ENCODE data around the gene TYW5. TPM values are rescaled to one million over a fixed set of nuclear protein-coding genes. Genes with fewer than 3 reads are reported as not detected.

The TYW5 gene
- total RNA-seq, 2 donors from 2014 or later: 7.6 to 8.1 TPM

DNA sequence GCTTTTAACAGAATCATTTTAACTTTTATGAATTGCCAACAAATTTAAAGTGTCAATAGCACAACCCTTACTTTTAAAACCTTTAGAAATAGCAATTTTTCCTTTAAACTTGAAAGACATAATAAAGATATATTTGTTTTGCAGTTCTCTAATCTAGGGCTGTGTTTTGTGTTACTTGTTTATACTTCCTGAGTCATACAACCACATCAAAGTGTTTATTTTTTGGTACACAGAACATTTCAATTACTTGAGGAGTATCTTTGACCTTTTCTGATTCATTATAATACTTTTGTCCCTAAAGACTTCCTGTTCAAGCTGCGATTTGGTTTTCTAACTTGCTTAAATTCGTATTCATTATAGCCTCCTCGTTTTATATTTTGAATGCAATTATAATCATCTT is 21.8 kb downstream of the TYW5 start:
- Histone ChIP-seq H3K9me3 (no peaks in the 10 kb centered on the region), H3K9ac (ENCODE audit: low read depth in 2 of 2, low read length in 2 of 2) (no peak overlapping the region), H3K36me3 (no peaks in the 10 kb centered on the region), H3K27me3 (no peaks in the 10 kb centered on the region), H3K27ac (no peak overlapping the region), H3K4me3 (no peak overlapping the region), H3K4me1 (peaks cover 5% of the 10 kb centered on the region)
- intact Hi-C loops (cut with DNase I): no loop called here
- TF ChIP-seq, protein P1, sequence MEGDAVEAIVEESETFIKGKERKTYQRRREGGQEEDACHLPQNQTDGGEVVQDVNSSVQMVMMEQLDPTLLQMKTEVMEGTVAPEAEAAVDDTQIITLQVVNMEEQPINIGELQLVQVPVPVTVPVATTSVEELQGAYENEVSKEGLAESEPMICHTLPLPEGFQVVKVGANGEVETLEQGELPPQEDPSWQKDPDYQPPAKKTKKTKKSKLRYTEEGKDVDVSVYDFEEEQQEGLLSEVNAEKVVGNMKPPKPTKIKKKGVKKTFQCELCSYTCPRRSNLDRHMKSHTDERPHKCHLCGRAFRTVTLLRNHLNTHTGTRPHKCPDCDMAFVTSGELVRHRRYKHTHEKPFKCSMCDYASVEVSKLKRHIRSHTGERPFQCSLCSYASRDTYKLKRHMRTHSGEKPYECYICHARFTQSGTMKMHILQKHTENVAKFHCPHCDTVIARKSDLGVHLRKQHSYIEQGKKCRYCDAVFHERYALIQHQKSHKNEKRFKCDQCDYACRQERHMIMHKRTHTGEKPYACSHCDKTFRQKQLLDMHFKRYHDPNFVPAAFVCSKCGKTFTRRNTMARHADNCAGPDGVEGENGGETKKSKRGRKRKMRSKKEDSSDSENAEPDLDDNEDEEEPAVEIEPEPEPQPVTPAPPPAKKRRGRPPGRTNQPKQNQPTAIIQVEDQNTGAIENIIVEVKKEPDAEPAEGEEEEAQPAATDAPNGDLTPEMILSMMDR (IDR thresholded peaks at IDR 0.05): no peak
- DNase-seq: no peak

- H3K27ac ChIP-seq: no peak overlapping the region
- TF ChIP-seq, protein P1 (IDR thresholded peaks at IDR 0.05): no peak
- DNase-seq: no peak
- H3K4me3 ChIP-seq: no peak overlapping the region
- H3K9me3 ChIP-seq: no peaks in the 10 kb centered on the region
- intact Hi-C loops (cut with DNase I): no loop called here
- peaks cover 5% of the 10 kb centered on the region for H3K4me1 ChIP-seq
- no peak overlapping the region for H3K9ac ChIP-seq (ENCODE audit: low read depth in 2 of 2, low read length in 2 of 2)
- no peaks in the 10 kb centered on the region for H3K27me3 ChIP-seq
- H3K36me3 ChIP-seq: no peaks in the 10 kb centered on the region
These were observed 22.9 kb downstream of the TYW5 start for GRCh38 chr2:199932312-199932855.

- no peaks in the 10 kb centered on the region for H3K9me3 ChIP-seq
- H3K9ac ChIP-seq (ENCODE audit: low read depth in 2 of 2, low read length in 2 of 2): no peak overlapping the region
- H3K27me3 ChIP-seq: no peaks in the 10 kb centered on the region
- H3K4me1 ChIP-seq: peaks cover 5% of the 10 kb centered on the region
- H3K27ac ChIP-seq: no peak overlapping the region
- DNase-seq: no peak
- TF ChIP-seq, protein P1 (IDR thresholded peaks at IDR 0.05): no peak
- no peak overlapping the region for H3K4me3 ChIP-seq
- intact Hi-C loops (cut with DNase I): no loop called here
- H3K36me3 ChIP-seq: no peaks in the 10 kb centered on the region
These were observed 26.0 kb downstream of the TYW5 start for GRCh38 chr2:199929262-199929661.

- no peaks in the 10 kb centered on the region for H3K36me3 ChIP-seq
- H3K9me3 ChIP-seq: no peaks in the 10 kb centered on the region
- H3K4me3 ChIP-seq: no peak overlapping the region
- intact Hi-C loops (cut with DNase I): no loop called here
- peaks cover 5% of the 10 kb centered on the region for H3K4me1 ChIP-seq
- no peak overlapping the region for H3K27ac ChIP-seq
- TF ChIP-seq, protein P1 (IDR thresholded peaks at IDR 0.05): no peak
- H3K9ac ChIP-seq (ENCODE audit: low read depth in 2 of 2, low read length in 2 of 2): no peak overlapping the region
- no peaks in the 10 kb centered on the region for H3K27me3 ChIP-seq
- DNase-seq: no peak
These were observed 26.7 kb downstream of the TYW5 start for GRCh38 chr2:199928626-199929025.

GRCh38 chr2:199928226-199928625 is 27.1 kb downstream of the TYW5 start:
- Histone ChIP-seq H3K9ac (ENCODE audit: low read depth in 2 of 2, low read length in 2 of 2) (no peak overlapping the region), H3K4me1 (peaks cover under 1% of the 10 kb centered on the region), H3K36me3 (no peaks in the 10 kb centered on the region), H3K4me3 (no peak overlapping the region), H3K27ac (no peak overlapping the region), H3K27me3 (no peaks in the 10 kb centered on the region), H3K9me3 (no peaks in the 10 kb centered on the region)
- intact Hi-C loops (cut with DNase I): no loop called here
- no peak for DNase-seq
- TF ChIP-seq, protein P1 (IDR thresholded peaks at IDR 0.05): no peak
